NCI-H69 (cell line): ENCODE data around the gene RTN4RL1.
A peak's percentile ranks its signal among the peaks of the same experiment; 100 is the strongest.

Experiments
- DNase-seq: peaks from one replicate; lab custom pipeline; 2025; lab: John Stamatoyannopoulos, UW

The RTN4RL1 gene

GRCh38 chr17:1977583-1978395 is 47.3 kb downstream of the RTN4RL1 start:
- DNase-seq, result peak; percentile 69

DNA sequence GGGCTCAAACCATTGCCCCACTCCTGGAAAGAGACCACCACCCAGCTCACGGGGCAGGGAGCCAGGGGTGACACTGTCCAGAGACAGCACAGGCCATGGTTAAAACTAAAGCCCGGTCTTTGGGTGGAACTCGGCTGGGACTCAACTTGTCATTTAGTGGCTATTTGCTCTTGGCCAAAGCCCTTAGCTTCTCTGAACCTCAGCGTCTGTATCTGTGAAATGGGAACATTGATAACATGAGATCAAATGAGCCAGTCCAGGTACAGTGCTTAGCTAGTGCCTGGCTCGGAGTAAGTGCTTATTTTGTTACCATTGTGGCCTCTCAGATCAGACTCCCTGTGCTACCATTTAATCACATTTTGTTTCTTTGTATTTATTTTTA is 48.5 kb downstream of the RTN4RL1 start:
- no peak for DNase-seq

DNA sequence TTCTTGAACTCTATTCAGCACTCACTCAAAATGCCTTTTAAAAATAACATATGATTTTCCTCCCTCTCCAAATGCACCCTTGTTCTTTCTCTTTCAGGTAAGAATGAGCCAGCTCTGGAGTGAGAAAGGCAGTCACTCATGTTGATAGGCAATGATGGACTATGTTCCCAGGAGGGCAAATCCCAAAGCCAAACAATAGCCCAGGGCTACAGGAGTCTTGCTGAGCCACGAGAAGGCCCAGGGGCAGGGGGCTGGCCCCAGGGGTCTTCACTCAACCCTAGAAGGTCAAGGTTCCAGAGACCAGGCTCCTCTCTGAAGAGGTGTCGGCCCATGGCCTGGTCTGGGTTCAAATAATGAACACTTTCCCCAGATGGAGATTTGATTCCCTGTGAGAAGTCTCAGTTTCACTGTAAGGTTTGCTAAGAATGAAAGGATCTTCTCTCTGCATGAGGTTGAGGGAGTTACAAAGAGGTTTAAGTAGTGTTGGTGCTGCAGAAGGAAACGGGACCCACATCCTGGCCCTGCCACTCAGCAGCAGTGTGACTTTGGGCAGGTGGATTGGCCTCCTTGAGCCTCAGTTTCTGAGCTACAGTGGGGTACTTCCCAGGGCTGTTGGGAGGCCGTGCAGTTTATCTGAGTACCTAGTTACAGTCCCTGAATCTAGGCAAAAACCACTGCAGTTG is 49.0 kb downstream of the RTN4RL1 start:
- DNase-seq, result no peak

GRCh38 chr17:1975573-1975972 is 49.6 kb downstream of the RTN4RL1 start:
- DNase-seq, result no peak

DNA sequence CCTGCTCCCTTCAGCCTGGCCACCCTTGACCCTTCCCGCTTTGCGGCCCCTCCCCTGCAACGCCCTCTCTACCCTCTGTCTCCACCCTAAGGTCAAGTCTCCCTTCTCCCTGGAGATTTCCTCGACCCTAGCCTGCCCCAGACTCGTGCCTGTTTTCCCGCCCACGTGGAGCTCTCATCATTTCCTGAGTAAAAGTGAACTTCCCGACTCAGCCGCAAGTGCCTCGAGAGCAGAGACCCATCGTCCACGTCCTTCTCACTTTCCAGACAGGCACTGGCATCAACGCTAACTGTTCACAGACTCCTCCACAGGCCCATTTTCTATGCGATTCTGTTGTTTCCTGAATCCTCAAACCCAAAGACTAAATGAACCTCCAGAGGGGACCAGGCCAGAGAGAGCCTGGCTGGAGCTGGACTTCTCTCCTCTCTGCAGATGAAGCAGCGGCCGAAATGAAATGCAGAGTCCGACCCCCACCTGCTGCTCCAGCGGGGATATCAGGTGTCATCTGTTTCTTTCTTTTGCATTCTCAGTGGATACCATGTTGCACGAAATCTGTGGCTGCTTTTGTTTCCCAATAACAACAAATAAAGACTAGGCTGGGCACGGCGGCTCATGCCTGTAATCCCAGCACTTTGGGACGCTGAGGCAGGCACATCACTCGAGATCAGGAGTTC is 52.5 kb downstream of the RTN4RL1 start:
- peak; percentile 20 for DNase-seq

DNA sequence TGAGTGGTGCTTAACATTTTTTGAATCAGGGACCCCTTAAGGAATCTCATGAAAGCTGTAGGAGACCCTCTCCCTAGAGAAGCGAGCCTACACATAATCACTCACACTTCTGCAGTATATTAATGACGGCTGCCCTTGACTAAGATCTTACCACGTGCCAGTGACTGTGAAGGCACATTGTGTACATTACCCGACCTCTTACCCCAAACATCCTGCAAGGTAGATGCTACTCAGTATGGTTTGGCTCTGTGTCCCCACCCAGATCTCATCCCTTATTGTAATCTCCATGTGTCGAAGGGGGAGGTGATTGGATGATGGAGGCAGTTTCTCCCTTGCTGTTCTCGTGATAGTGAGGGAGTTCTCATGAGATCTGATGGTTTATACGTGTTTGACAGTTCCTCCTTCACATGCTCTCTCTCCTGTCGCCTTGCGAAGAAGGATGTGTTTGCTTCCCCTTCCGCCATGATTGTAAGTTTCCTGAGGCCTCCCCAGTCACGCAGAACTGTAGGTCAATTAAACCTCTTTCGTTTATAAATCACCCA is 54.2 kb downstream of the RTN4RL1 start:
- DNase-seq, result peak; percentile 6

DNA sequence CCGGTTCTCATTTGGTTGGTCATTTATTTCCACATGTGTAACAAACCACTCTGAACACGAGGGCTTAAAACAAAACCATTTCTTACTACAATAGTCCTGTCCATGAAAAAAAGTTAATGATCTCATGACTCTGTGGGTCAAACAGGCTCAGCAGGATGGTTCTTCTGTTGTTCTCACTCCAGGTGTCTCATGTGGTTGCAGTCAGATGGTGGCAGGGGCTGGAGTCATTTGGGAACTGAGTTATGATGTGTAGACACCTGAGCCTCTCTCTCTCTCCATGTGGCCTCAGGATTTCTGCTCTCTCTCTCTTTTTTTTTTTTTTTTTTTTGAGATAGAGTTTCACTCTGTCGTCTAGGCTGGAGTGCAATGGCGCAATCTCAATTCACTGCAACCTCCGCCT is 55.4 kb downstream of the RTN4RL1 start:
- peak; percentile 40 for DNase-seq

GRCh38 chr17:1967213-1967612 is 57.9 kb downstream of the RTN4RL1 start:
- peak; percentile 83 for DNase-seq

DNA sequence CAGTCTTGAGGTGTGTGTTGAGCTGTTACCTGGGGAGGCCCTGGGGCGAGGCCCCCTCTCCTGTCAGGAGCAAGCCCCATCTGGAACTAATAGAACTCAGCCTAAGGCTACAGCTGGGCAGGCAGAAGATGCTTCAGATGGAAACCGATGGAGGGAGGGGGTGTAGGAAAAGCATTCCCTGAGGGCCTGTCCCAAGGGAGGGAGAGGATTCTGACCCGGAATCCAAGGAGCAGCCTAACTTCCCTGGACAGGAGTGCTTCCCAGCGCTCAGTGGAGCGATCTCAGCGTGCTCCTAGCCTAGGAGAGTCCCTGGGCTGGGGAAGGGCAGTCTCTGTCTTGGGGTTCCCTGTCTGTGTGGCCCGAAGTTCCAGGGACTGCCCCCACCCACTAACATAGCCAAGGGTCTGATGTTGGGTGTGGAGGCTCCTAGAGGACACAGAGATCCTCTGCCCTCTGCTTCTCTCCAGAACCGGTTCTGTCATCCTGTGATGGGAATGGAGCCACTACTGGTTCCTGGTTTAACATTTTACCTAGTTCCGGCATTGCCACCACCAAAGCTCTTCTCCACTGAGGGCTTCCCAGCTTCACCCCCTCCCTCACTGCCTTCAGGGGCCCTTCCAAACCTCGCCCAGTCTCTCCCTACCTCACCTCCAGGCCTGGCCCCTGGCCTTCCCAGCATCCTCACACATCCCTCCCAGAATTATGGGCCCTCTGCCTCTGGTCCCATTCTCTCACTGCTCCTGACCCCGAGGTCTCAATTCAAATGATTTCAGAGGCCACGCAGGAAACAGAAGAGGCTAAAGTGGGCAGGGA is 58.7 kb downstream of the RTN4RL1 start:
- DNase-seq, result no peak

DNA sequence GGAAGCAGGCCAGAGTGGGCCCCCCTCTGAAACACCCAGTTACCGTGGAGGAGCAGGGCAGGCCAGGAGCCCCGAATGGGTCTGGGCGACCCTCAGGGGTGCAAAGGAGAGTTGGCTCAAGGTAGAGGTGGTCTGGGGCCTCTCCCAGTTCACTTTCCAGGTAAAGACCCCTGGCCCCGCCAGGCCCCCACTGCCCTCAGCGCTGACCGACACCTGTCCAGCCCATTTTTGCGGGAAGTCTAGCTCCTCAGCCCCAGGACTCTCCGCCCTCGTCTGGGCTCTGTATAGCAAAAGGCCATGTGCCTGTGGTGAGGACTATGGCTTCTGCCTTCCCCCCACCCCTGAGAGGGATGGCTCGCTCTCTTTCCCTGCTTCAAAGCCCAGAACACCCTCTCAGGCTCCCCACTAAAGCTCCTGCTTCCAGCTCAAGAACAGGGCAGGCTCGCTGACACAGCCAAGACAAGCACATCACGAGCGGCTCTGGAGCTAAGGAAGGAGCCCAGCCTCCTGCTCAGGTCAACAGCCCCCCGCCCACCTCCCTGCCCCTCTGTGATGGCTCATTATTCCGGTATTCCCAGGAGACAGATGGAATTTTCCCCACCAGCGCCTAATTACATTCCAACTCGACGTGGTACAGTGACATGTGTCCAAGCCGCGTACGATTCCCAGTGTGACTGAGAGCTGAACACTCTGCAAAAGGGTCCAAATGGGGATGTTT is 59.4 kb downstream of the RTN4RL1 start:
- DNase-seq, result peak; percentile 25

- no peak for DNase-seq
Measured at GRCh38 chr17:1963250-1963649, 61.9 kb downstream of the RTN4RL1 start.

DNA sequence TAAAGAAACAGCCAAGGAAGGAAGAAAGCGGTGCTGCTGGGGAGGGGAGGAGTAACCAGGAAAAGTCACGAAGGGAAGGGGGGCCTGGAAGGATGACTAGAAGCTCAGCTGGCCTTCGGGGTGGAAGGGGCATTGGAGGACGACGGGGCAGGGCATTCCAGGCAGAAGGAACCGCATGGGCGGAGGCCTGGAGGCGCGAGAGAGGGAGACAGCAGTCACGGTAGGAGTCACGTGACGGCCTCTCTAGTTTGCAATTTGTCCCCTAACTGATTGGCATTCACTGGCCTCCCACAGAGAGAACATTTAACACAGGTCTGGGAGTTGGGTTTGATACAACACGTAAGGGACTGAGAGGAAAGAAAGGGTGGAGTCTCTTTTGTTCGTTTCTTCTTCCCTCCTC is 63.9 kb downstream of the RTN4RL1 start:
- peak; percentile 83 for DNase-seq

GRCh38 chr17:1960545-1960912 is 64.6 kb downstream of the RTN4RL1 start:
- DNase-seq, result peak; percentile 48

- peak; percentile 9 for DNase-seq
Measured at GRCh38 chr17:1959871-1960544, 65.1 kb downstream of the RTN4RL1 start.

- peak; percentile 61 for DNase-seq
Measured at GRCh38 chr17:1958134-1958881, 66.8 kb downstream of the RTN4RL1 start.

DNA sequence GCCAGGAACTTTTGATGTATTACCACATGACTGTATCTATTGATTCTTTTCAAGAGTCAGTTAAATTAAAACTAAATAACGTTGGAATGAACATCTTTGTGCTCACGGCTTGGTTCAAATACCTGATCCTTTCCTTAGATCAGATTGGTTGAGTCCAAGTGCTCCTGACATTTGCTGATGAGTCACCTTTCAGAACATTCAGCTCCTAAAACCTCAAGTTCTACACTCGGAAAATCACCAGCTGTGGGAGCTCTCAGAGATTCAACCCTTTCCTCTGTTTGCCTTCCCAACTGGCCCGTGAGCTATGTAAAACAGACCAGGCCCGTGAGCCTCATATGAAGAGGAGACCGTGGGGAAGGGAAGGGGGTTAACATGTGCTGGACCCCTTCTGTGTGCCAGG is 68.1 kb downstream of the RTN4RL1 start:
- DNase-seq, result no peak

GRCh38 chr17:1956134-1956533 is 69.0 kb downstream of the RTN4RL1 start:
- DNase-seq, result no peak

DNA sequence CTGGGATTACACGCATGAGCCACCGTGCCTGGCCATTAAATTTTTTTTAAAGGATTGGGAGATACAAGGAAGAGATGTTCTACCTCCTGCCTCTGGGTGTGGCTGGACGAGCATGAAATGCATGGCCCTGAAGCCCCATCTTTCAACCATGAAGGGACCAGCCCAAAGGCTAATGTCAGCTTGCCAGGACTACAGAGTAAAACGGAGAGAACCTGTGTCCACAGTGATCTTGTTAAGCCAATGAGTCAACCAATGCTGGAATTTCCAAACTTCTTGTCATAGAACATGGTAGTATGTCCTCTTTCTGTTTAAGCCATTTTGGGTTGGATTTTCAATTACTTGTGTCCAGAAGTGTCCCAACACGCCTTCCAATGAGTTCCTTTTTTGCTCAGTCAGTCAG is 71.3 kb downstream of the RTN4RL1 start:
- DNase-seq, result no peak

DNA sequence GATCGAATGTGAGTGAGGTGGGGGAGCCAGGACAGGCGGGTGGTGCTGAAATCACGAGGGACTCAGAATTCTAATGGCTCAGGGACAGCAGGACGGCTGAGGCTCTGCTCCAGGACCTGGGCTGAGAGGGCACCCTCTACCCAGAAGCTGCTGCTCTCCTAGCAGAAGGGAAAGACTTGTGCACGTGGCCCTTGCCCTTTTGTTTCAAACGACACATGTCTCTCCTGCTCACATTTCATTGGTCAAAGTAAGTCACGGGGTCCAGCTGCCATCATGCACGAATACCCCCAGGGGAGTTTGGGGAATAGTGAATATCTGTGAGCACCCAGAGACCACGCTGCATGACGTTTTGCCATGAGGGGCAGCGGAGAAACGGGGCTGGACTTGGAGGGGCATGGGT is 73.2 kb downstream of the RTN4RL1 start:
- DNase-seq, result no peak

GRCh38 chr17:1949754-1950153 is 75.4 kb downstream of the RTN4RL1 start:
- DNase-seq, result no peak
